GM13977 (cell line): ENCODE results near the gene ZNF655.

Experiments used
- DNase-seq: peaks from one replicate; pipeline ENCODE4 v3.0.0; 2012; ENCODE audit warnings: low spot score
- CTCF ChIP-seq: IDR thresholded peaks from 2 replicates; pipeline ENCODE4 v1.5.1; 2012; ENCODE audit warnings: mild to moderate bottlenecking, control low read depth; ENCODE audit not compliant: insufficient read depth; ENCODE audit errors: extremely low read depth, missing control alignments
- in situ Hi-C: fragments of 300-500 bp; cut with MboI; formaldehyde crosslinking; loops from one replicate; pipeline ENCODE4 v1.12.0; 2022; ENCODE audit warnings: low sequenced_read_pairs, low pct_unique_long_range_greater_than_20kb, mixed read lengths, inconsistent platforms; ENCODE audit not compliant: unreplicated experiment

The ZNF655 gene

GRCh38 chr7:99558306-99559174 is at the start of gene ZNF655:
Gene ZNF655, plus strand, starts transcription at chr7:99558642. Its CDS starts 1,918 bp downstream, at chr7:99560560.
- DNase-seq: peak; percentile 94
- in situ Hi-C loops: no loop called here
- TF ChIP-seq CTCF: no peak

- no peak for TF ChIP-seq CTCF
- in situ Hi-C loops: no loop called here
- no peak for DNase-seq
These were observed 44.4 kb upstream of the ZNF655 start for GRCh38 chr7:99514050-99514449.

GRCh38 chr7:99521399-99521798 is 37.0 kb upstream of the ZNF655 start:
- no peak for TF ChIP-seq CTCF
- DNase-seq: no peak
- in situ Hi-C loops: no loop called here

GRCh38 chr7:99525713-99526440 is 32.6 kb upstream of the ZNF655 start:
- peak; percentile 23 for TF ChIP-seq CTCF
- in situ Hi-C loops: no loop called here
- no peak for DNase-seq

GRCh38 chr7:99531354-99531765 is 27.1 kb upstream of the ZNF655 start:
- in situ Hi-C loops: no loop called here
- no peak for DNase-seq
- no peak for TF ChIP-seq CTCF

GRCh38 chr7:99535667-99536066 is 22.8 kb upstream of the ZNF655 start:
- DNase-seq: no peak
- in situ Hi-C loops: no loop called here
- no peak for TF ChIP-seq CTCF
